Measurements from ENCODE around the gene RCAN1. TPM values are rescaled to one million over a fixed set of nuclear protein-coding genes. Genes with fewer than 3 reads are reported as not detected.

Gene RCAN1
- total and polyA plus RNA-seq, 2 of the 4 experiments (the other 2 are of a cell fraction) = 53.5 to 175 TPM

GRCh38 chr21:34597406-34597805 lies 17.5 kb downstream of the RCAN1 start:
- Histone ChIP-seq H3K9me1 (ENCODE audit: insufficient read depth, low read length) (peaks cover 3% of the 10 kb centered on the region; the same call in 1 of the 2 replicates), H3K36me3 (ENCODE audit: control insufficient read depth, insufficient read depth, low read length) (no peaks in the 10 kb centered on the region), H3K23ac (ENCODE audit: low read depth, low read length) (no peak overlapping the region), H3K14ac (replicated peaks; ENCODE audit: low read depth, low read length) (no peak overlapping the region), H4K5ac (ENCODE audit: low read depth, low read length) (no peak overlapping the region), H3K18ac (ENCODE audit: low read depth, low read length) (no peak overlapping the region), H3K4me3 (ENCODE audit: insufficient read depth, low read depth, low read length) (no peak overlapping the region), H4K91ac (ENCODE audit: insufficient read depth, low read depth, low read length) (no peak overlapping the region), H3K56ac (ENCODE audit: extremely low read depth, insufficient read depth, low read length) (no peak overlapping the region), H3K79me1 (ENCODE audit: low read depth in 1 of 2, low read length in 2 of 2) (peaks cover 18 to 28% of the 10 kb centered on the region in 2 experiments; a peak in 3 of 4 replicates), H2BK5ac (ENCODE audit: low read depth, low read length, poor library complexity, severe bottlenecking) (no peak overlapping the region), H2AK9ac (replicated peaks; ENCODE audit: low read depth, low read length, poor library complexity) (no peak overlapping the region), H2BK120ac (ENCODE audit: low read depth, low read length) (no peak overlapping the region), H2AFZ (replicated peaks; ENCODE audit: low read length, poor library complexity) (no peak overlapping the region), H3K9me3 (ENCODE audit: control insufficient read depth, insufficient read depth, low read length) (no peaks in the 10 kb centered on the region), H2BK20ac (ENCODE audit: low read depth, low read length) (no peak overlapping the region), H2BK15ac (ENCODE audit: low read depth, low read length) (no peak overlapping the region), H3K4ac (ENCODE audit: low read depth, low read length) (no peak overlapping the region), H3K4me1 (ENCODE audit: control insufficient read depth, insufficient read depth, low read length) (peaks cover 2% of the 10 kb centered on the region; the same call in 1 of the 2 replicates), H3K27me3 (ENCODE audit: control insufficient read depth, insufficient read depth, low read length) (no peaks in the 10 kb centered on the region), H3K9ac (ENCODE audit: low read depth, low read length) (no peak overlapping the region), H4K8ac (ENCODE audit: low read depth in 2 of 2, low read length in 2 of 2) (no peak overlapping the region), H3K4me2 (ENCODE audit: low read depth, low read length) (no peak overlapping the region), H4K20me1 (ENCODE audit: insufficient read depth, low read length) (no peaks in the 10 kb centered on the region), H2AK5ac (ENCODE audit: low read depth, low read length) (no peak overlapping the region), H3K27ac (ENCODE audit: insufficient read depth, low read length) (no peak overlapping the region)
- ATAC-seq (ENCODE audit: low read depth) (no peak), DNase-seq (no peak)
- dilution Hi-C loops (cut with HindIII; ENCODE audit: low sequenced_read_pairs, unreplicated experiment) (no loop called here), in situ Hi-C loops (cut with MboI; ENCODE audit: low sequenced_read_pairs) (no loop called here), intact Hi-C loops (cut with micrococcal nuclease) (no loop called here)
- ChIA-PET CTCF (no interaction called here), POLR2A (ENCODE audit: unreplicated experiment) (no interaction called here)
- TF ChIP-seq RCOR1 (IDR thresholded peaks at IDR 0.05; ENCODE audit: insufficient replicate concordance, low read length) (no peak), RAD21 (IDR thresholded peaks at IDR 0.05; ENCODE audit: low read length) (no peak), BHLHE40 (IDR thresholded peaks at IDR 0.05; ENCODE audit: low read depth, low read length) (no peak), FOS (IDR thresholded peaks at IDR 0.05; ENCODE audit: low read depth, low read length) (no peak), RFX5 (IDR thresholded peaks at IDR 0.05; ENCODE audit: low read depth, low read length) (no peak), CHD1 (IDR thresholded peaks at IDR 0.05; ENCODE audit: low read depth, low read length) (no peak), NFE2L2 (IDR thresholded peaks at IDR 0.05; ENCODE audit: low read depth, low read length) (no peak), CTCF (conservative IDR thresholded peaks at IDR 0.05; ENCODE audit: low read depth, low read length) (no peak), CEBPB (IDR thresholded peaks at IDR 0.05; ENCODE audit: low read depth, low read length) (no peak)
- no CpG with 5 or more reads among the region's 5 CpGs for WGBS, 2 experiments (ENCODE audit: extremely low coverage in 2 of 2, insufficient read length in 1 of 2)
- BruUV-seq (replicated peaks) = no TSS peak

All from IMR-90 (cell line).